Endothelial cell of umbilical vein (primary cell): Measurements from ENCODE around the gene OGT. TPM values are rescaled to one million over a fixed set of nuclear protein-coding genes. Genes with fewer than 3 reads are reported as not detected.
A peak's percentile ranks its signal among the peaks of the same experiment; 100 is the strongest.

ENCODE experiments used
- BruUV-seq: library from RNA; stranded (reverse); fragments of 400-500 nt; replicated peaks from 2 replicates; lab custom pipeline; 2021; lab: Mats Ljungman, UMichigan
- CTCF ChIA-PET: fragments of 300-600, 350-600 bp; sonication (Branson Sonifier 250); formaldehyde crosslinking; loops from one replicate; lab custom pipeline; 2021; ENCODE audit warnings: antibody characterized with exemption, inconsistent platforms; lab: Charles Lee
- POLR2A ChIA-PET: fragments of 300-600, 350-600 bp; sonication (Branson Sonifier 250); formaldehyde crosslinking; loops from one replicate; lab custom pipeline; 2021; ENCODE audit warnings: antibody characterized with exemption, inconsistent platforms; lab: Charles Lee
- DNase-seq: peaks from one replicate; pipeline ENCODE4 v3.0.0-alpha.2; 2011; ENCODE audit warnings: low read depth, low spot score
- FAIRE-seq: peaks from 2 replicates; lab custom pipeline; 2011; peaks lifted over from hg19 to GRCh38; lab: Jason Lieb, UNC
- H2AFZ ChIP-seq: 2 replicates; pipeline ENCODE4 v1.6.0; 2012; ENCODE audit warnings: low read depth, low read length, control low read depth, inconsistent platforms
- H3K27ac ChIP-seq: 2 replicates; pipeline ENCODE4 v1.5.1; 2011; ENCODE audit warnings: low read depth, mild to moderate bottlenecking, control low read depth, low read length, moderate library complexity; ENCODE audit not compliant: insufficient read depth
- H3K27me3 ChIP-seq, 2 experiments: 2 replicates each; pipeline versions ENCODE4 v1.6.0 to v1.6.1; 2011; ENCODE audit warnings: low read length in 2 of 2, mixed read lengths in 1 of 2; ENCODE audit not compliant: control insufficient read depth in 2 of 2, insufficient read depth in 2 of 2
- H3K36me3 ChIP-seq, 2 experiments: 2 replicates in 1 of 2; 3 replicates in 1 of 2; pipeline ENCODE4 v1.5.1; 2011; ENCODE audit warnings: low read length in 2 of 2, mild to moderate bottlenecking in 1 of 2, moderate library complexity in 1 of 2; ENCODE audit not compliant: control insufficient read depth in 2 of 2, insufficient read depth in 2 of 2; ENCODE audit errors: extremely low read depth in 1 of 2
- H3K4me1 ChIP-seq: 3 replicates; pipeline ENCODE4 v1.5.1; 2011; ENCODE audit warnings: mild to moderate bottlenecking, low read length; ENCODE audit not compliant: control insufficient read depth, insufficient read depth; ENCODE audit errors: extremely low read depth
- H3K4me2 ChIP-seq: 2 replicates; pipeline ENCODE4 v1.6.1; 2011; ENCODE audit warnings: low read length, control low read depth, mixed read lengths; ENCODE audit not compliant: insufficient read depth
- H3K4me3 ChIP-seq, 3 experiments: fragments of 200-600 bp in 1 of 3; sonication (generic), shearing (Covaris generic) in 1 of 3; replicated peaks in 1 of 3; 2 replicates each; pipeline ENCODE4 v1.5.1; 2011 to 2016; ENCODE audit warnings: control low read depth in 3 of 3, low read length in 3 of 3, mild to moderate bottlenecking in 2 of 3, inconsistent platforms in 1 of 3, low read depth in 1 of 3, moderate library complexity in 1 of 3; ENCODE audit not compliant: insufficient read depth in 1 of 3
- H3K79me2 ChIP-seq: 2 replicates; pipeline ENCODE4 v1.6.0; 2012; ENCODE audit warnings: low read length, inconsistent platforms; ENCODE audit not compliant: control insufficient read depth, insufficient read depth
- H3K9ac ChIP-seq: replicated peaks from 2 replicates; pipeline ENCODE3; 2011; ENCODE audit warnings: low read length, control low read depth; ENCODE audit not compliant: insufficient read depth; ENCODE audit errors: extremely low read depth
- H3K9me1 ChIP-seq: replicated peaks from 3 replicates; pipeline ENCODE4 v1.6.0; 2011; ENCODE audit warnings: mild to moderate bottlenecking, low read length; ENCODE audit not compliant: control insufficient read depth, insufficient read depth; ENCODE audit errors: extremely low read depth
- H3K9me3 ChIP-seq: replicated peaks from 2 replicates; pipeline ENCODE4 v1.5.1; 2012; ENCODE audit warnings: low read length, inconsistent platforms; ENCODE audit not compliant: control insufficient read depth, insufficient read depth
- H4K20me1 ChIP-seq: replicated peaks from 2 replicates; pipeline ENCODE3; 2011; ENCODE audit warnings: mild to moderate bottlenecking, low read length; ENCODE audit not compliant: control insufficient read depth, insufficient read depth; ENCODE audit errors: extremely low read depth
- CTCF ChIP-seq, 2 donors: IDR thresholded peaks; 1 replicate in 1 of 2; 2 replicates in 1 of 2; pipeline ENCODE4 v1.5.1; 2011; ENCODE audit warnings: low read length in 2 of 2, mild to moderate bottlenecking in 2 of 2, moderate library complexity in 2 of 2, control low read depth in 1 of 2, inconsistent platforms in 1 of 2, low read depth in 1 of 2; ENCODE audit not compliant: insufficient read depth in 1 of 2; ENCODE audit errors: extremely low read depth in 1 of 2
- EZH2 ChIP-seq: IDR thresholded peaks from 2 replicates; pipeline ENCODE4 v1.6.1; 2012; ENCODE audit warnings: borderline replicate concordance, low read depth, mild to moderate bottlenecking, moderate library complexity, low read length, inconsistent platforms; ENCODE audit not compliant: severe bottlenecking
- GATA2 ChIP-seq: IDR thresholded peaks from 2 replicates; pipeline ENCODE4 v1.7.0; 2011; ENCODE audit warnings: low read depth, mild to moderate bottlenecking, moderate library complexity, mixed read lengths, low read length; ENCODE audit not compliant: insufficient read length, insufficient read depth
- JUN ChIP-seq: IDR thresholded peaks from 2 replicates; pipeline ENCODE4 v1.6.1; 2011; ENCODE audit warnings: borderline replicate concordance, low read depth; ENCODE audit not compliant: insufficient read length, insufficient read depth
- MAX ChIP-seq: IDR thresholded peaks from 2 replicates; pipeline ENCODE4 v1.6.1; 2011; ENCODE audit not compliant: insufficient read depth, insufficient read length
- MYC ChIP-seq: IDR thresholded peaks from one replicate; pipeline ENCODE4 v1.6.1; 2011; ENCODE audit warnings: mild to moderate bottlenecking, low read depth, low read length
- POLR2A ChIP-seq: IDR thresholded peaks from 2 replicates; pipeline ENCODE4 v1.6.1; 2012; ENCODE audit warnings: low read depth, mild to moderate bottlenecking, control low read depth, low read length
- POLR2AphosphoS5 ChIP-seq: IDR thresholded peaks from 2 replicates; pipeline ENCODE4 v1.6.1; 2012; ENCODE audit warnings: low read depth, mild to moderate bottlenecking, control low read depth, low read length, moderate library complexity; ENCODE audit not compliant: insufficient read depth
- dilution Hi-C: fragments of 300-500 bp; cut with MboI; formaldehyde crosslinking; loops from one replicate; pipeline ENCODE4 v1.15.0; 2019; ENCODE audit warnings: low sequenced_read_pairs; ENCODE audit not compliant: extremely low pct_ligation_motif_present
- intact Hi-C: fragments of 100-400 bp; cut with micrococcal nuclease; formaldehyde crosslinking; loops from one replicate; pipeline ENCODE4 v1.10.0; 2022
- polyA plus RNA-seq, 4 experiments: library from polyadenylated mRNA; depleted of rRNA in 3 of 4; stranded (reverse) in 3 of 4; unstranded in 1 of 4; fragments of >200 nt; gene quantifications; 2 replicates each; pipeline versions ENCODE4 v1.2.1 to v1.2.3, GENCODE V29; 2011 to 2012; ENCODE audit warnings: missing spikeins in 1 of 4
- total RNA-seq: library from RNA; stranded (reverse); gene quantifications from 2 replicates; pipeline ENCODE4 v1.2.3, GENCODE V29; 2021

OGT gene
- total and polyA plus RNA-seq, 2 donors (not counting 3 experiments of a cell fraction or from before 2014, with no cell fraction given): 129 to 141 TPM

- no peak overlapping the region for H3K27ac ChIP-seq
- H3K4me3 ChIP-seq: no peak overlapping the region
- H2AFZ ChIP-seq: no peak overlapping the region
- dilution Hi-C loops: no loop called here
- H3K79me2 ChIP-seq: no peaks in the 10 kb centered on the region
- BruUV-seq: no TSS peak
- no peaks in the 10 kb centered on the region for H3K36me3 ChIP-seq
- FAIRE-seq (peak; percentile 67), DNase-seq (no peak)
- H3K9me3 ChIP-seq: no peaks in the 10 kb centered on the region
- intact Hi-C loops: no loop called here
- H3K9ac ChIP-seq: no peak overlapping the region
- H3K27me3 ChIP-seq: no peaks in the 10 kb centered on the region
- H3K4me1 ChIP-seq: no peaks in the 10 kb centered on the region
- no peak overlapping the region for H3K4me2 ChIP-seq
- H3K9me1 ChIP-seq: no peaks in the 10 kb centered on the region
- TF ChIP-seq JUN: no peak
- TF ChIP-seq POLR2AphosphoS5: no peak
- TF ChIP-seq GATA2: no peak
- TF ChIP-seq MYC: no peak
- no peak for TF ChIP-seq EZH2
- TF ChIP-seq MAX: no peak
- TF ChIP-seq POLR2A: no peak
- no peak for TF ChIP-seq CTCF (IDR thresholded peaks at IDR 0.05; ENCODE audit: extremely low read depth in 1 of 2, insufficient read depth in 1 of 2, low read depth in 1 of 2, low read length in 2 of 2)
- no peaks in the 10 kb centered on the region for H4K20me1 ChIP-seq
- ChIA-PET CTCF (no interaction called here), POLR2A (no interaction called here)
Observed at GRCh38 chrX:71509289-71509688, 23.6 kb upstream of the OGT start.
